RPMI7951 (cell line): ENCODE measurements around the gene NTM. TPM values are rescaled to one million over a fixed set of nuclear protein-coding genes. Genes with fewer than 3 reads are reported as not detected.

Source experiments
- DNase-seq: peaks from one replicate; pipeline ENCODE4 v3.0.0-alpha.2; 2012; ENCODE audit warnings: low read depth
- total RNA-seq: library from RNA; depleted of rRNA; stranded (reverse); fragments of >200 nt; shearing (Covaris generic); gene quantifications from 2 replicates; pipeline ENCODE4 v1.2.3, GENCODE V29; 2014

NTM gene
- total RNA-seq, 1 experiment from 2014 or later, result 47.8 TPM

DNA sequence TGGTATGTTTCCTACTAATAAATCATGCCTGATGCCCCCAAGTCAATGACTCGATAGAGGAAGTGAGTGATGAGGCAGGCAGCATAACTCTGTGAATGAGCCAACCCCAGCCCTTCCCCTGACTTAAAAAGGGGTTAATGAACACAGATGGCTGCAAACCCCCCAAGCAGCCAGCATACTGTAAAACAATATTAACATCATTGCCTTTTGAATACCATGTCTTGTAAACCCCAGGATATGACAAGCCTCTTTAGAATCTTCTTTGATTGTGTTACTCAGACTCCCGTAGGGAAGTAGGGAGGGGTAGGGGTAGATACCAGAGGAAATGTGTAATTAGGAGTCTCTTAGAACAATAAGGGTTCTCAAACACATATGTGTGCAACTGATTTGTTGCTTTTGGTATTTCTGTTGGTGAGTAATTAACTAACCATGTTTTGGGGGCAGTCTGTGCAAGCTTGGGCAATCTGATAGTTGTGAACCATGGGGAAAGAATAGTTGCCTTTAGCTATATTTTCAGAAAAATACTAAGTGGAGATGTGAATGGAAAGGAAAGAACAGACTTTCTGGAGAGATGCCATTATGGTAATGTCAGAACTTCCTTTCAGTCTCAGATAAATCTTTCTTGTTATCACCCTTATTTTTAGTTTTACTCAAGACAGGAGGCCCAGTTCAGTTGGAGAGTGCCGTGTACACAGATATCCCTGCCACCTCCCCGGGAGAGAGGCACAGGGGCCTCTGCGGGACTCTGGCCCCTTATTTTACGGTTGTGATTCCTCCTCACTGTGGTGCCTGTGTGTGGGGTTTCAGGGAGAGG is 701.8 kb downstream of the NTM start:
- DNase-seq, result peak; percentile 99

DNA sequence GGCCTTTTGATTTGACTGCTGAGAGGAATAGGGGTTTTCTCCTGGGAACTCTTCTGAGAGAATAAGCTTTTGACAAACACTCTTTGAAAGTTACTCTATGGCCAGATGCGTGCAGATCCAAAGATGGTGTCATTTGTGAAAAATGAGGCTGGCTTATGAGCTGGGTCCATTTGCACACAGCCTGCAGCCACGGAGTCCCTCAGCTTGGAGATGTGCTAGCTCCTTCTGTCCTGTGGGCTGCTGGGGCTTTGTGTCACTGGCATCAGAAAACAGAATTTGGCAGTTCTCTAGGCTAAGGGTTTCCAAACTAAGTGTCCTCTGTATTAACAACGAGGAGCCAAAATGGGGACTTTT is 702.4 kb downstream of the NTM start:
- DNase-seq, result no peak

DNA sequence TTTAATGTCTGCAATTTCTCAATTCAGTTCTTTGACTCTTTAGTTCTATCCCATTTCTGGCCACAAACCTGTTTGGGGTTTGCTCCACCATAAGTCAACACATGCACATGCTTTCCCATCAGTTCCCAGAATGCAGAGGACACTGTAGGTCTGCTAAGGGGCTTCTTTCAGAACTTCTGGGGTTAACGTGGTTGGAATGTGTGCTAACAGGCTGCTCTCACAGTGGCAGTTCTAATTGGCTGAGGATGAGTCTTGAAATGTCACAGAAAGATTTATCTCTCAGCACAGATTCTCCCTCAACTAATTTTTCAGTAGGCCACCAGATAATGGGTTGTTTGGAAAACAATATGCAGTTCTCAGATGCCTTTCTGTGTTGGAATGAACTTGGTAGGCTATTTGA is 703.4 kb downstream of the NTM start:
- peak; percentile 50 for DNase-seq

DNA sequence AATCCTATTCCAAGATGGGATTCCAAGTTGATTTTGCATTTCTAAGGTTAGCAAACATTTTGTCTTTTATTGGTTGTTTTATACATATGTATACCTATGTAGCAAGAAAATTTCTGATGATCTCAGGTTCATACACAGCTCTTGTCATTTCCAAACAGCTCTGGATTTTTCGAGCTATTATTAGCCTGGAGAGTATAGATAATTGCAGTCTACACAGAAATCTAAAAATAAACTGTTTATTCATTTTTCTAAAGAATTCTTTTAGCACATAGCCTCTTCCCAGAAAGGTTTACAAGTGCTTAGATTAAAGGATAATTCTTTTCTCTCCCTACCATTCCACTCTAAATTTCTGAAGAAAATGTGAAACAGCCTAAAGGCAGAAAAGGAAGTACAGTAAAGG is 705.0 kb downstream of the NTM start:
- DNase-seq, result no peak

DNA sequence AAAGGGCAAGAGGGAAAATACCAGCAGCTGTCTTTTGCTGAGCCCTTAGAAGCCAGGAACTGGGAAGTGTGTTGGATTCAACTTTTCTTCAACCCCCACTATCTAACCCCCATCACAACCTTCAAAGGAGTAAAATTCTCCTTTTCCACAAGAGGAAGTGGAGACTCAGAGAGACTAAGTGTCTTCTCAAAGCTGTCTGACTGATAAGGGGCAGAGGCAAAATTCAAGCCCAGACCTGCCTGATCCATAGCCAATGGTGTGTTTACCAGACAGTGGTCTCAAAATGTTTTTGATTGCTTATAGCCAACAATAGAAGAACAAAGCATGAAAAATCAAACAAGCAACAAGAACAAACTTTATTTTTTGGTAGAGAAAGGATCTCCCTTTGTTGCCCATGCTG is 707.0 kb downstream of the NTM start:
- DNase-seq, result no peak

DNA sequence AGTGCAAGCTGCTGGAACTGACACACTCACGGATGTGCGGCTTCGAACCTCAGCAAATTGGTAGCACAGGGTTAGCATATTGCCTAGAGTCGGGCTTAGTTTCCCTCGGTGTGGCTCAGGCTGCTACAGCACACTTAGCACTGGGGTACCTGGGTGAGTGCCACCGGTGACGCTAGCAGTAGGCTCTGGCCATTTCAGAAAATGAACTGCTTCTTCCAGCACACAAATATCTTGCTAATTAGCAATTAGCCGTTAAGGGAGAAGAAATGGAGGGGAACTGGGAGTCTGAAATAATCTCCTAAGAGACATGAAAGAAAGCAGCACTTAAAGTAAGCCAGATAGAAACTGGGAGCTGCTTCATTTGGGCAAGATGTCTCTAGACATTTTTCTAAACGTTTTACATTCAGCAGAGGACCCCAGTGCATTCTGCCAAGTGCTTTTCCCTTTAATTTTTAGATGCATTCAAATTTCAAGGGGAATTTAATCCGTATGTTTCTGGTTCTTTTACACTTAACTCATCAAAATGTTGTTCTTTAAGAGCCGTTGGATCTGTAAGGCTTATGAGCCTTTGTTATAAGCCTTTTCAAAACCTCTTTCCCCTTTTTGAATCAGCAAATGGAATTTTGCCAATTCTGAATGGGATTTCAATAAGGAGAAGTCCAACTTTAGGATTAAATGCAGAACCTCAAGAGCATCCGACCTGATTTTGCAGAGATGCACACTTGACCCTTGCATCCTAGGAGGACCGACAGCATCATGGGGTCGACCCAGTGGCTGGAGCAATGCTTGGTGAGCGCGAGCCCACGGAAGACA is 708.1 kb downstream of the NTM start:
- DNase-seq, result no peak

DNA sequence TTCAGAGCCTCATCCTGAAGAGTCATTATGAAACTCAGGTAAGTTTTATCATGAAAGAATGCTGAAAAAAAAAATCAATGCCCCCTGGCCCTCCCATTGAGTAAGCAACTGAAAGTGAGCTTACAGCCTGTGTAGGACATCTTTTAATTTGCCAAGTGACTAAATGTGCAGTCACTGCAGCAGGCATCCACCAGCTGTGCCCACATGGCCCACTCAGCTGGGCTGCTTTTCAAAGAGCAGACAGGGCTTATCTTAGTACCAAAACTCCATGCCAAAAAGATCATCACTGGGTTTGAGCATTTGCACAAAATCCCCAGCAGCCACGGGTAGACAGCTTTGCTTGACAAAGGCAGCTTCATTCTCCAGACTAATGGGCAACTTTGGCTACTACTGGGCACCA is 709.7 kb downstream of the NTM start:
- peak; percentile 83 for DNase-seq

DNA sequence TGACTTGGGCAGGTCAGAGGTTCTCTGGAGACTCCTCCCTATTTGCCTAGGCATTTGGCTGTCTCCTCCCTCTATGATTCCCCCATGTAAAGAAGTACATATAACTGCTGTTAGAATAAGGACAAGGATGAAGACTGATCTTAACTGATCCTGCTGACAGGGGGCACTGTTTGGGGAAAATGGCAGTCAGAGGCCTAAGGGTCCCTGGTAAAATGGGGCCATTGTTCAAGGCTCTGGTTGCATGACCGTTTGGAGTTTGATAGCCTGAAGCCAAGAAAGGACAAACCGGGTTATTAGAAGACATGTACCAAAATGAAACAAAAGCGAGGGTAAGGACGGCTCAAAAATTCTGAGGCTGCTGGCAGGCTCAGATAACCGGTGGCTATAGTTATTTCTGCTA is 712.2 kb downstream of the NTM start:
- DNase-seq, result peak; percentile 54

DNA sequence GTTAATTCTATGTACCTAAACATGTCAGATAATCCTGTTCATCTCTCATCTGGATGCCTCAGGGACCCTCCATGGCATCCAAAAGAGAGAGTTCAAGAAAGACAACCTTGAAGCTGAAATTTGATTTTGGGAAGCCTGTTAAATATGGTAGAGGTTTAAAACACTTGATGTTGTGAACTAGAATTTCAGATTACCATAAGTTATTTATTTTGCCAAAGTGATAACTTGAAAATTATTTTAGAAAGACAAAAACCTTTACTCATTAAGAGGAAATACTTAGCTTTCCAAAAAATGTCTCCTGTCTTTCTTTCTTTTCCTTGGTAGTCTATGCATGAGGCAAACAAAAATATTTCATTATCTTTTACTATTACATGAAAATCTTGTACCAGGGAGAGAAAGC is 714.0 kb downstream of the NTM start:
- no peak for DNase-seq

DNA sequence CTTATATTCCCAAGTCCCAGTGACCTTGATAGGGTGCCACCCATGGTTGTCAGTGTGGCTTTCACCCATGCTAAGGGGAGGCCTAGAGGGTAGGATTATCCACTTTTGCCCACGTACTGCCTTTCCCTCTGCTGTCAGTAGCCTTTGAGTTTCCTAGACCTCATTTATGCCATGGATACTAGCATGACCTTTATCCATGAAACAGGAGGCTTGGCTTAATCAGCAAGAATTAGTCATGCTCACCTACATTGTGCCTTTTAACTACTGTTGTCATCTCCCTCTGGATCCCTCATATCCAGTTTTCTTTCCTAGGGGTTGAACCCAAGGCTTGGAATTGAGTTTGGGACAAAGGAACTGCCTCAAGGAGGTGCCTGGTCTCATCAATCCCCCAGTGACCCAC is 716.7 kb downstream of the NTM start:
- DNase-seq, result no peak

DNA sequence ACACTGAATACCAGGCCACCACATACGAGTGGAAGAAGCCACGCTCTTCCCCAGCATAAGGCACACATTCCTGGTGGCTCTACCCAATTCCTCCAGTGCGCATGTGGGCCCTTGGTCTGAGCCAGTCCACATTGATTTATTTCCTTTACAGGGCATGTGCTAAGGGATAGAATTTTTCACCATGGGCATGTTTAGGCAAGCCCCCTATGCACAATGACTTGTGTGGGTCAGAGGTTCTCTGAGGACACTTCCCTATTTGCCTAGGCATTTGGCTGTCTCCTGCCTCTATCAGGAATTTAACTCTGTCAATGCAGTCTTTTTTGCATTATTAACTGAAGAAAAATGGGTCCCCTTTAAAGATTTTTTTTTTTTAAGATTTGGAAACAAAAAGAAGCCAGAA is 718.1 kb downstream of the NTM start:
- DNase-seq, result no peak

DNA sequence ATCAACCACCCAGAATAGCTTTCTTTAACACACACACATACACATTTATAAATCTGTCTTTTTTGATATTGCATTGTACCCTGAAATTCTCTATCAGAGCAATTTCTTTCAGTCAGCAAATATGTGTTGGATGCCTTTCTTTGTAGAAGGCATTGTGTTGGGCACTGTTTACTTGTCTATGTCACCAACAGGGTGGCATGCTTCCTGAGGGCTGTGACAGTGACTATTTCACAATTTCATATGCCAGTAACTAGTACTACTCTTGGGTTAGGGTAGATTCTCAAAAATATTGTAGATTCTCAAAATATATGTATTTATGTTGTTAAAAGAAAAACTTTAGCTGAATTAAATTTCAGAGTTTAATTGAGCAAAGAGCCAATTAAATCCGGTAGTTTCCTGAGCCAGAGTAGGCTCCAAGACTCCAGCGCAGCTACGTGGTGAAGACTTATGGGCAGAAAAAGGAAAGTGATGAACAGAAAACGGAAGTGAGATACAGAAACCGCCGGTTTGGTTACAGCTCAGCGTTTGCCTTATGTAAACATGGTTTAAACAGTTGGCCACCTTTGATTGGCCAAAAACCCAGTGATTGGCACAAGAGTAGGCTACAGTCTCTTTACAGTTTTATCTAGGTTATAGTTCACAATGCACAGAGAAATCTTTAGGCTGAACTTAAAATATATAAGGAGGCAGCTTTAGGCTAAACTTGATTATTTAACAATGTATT is 723.3 kb downstream of the NTM start:
- DNase-seq, result no peak

DNA sequence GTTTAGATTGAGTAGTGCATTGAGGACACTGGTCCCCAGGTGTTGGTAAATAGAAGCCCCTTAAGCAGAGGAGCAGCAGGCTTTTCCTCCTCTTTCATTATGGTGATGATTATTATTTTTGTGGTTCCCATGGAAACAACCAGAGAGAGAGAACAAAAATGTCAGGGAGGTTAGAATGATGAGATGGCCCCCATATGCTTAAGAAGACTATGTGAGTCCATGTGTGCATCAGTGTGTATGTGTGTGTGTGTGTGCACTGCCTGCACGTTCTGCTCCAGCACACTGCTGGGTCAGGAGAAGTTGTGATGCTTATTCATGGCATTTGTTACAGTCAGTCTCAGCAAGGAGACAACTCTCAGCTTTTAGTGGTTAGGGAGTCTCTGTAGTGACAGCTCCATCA is 724.2 kb downstream of the NTM start:
- DNase-seq, result peak; percentile 25

DNA sequence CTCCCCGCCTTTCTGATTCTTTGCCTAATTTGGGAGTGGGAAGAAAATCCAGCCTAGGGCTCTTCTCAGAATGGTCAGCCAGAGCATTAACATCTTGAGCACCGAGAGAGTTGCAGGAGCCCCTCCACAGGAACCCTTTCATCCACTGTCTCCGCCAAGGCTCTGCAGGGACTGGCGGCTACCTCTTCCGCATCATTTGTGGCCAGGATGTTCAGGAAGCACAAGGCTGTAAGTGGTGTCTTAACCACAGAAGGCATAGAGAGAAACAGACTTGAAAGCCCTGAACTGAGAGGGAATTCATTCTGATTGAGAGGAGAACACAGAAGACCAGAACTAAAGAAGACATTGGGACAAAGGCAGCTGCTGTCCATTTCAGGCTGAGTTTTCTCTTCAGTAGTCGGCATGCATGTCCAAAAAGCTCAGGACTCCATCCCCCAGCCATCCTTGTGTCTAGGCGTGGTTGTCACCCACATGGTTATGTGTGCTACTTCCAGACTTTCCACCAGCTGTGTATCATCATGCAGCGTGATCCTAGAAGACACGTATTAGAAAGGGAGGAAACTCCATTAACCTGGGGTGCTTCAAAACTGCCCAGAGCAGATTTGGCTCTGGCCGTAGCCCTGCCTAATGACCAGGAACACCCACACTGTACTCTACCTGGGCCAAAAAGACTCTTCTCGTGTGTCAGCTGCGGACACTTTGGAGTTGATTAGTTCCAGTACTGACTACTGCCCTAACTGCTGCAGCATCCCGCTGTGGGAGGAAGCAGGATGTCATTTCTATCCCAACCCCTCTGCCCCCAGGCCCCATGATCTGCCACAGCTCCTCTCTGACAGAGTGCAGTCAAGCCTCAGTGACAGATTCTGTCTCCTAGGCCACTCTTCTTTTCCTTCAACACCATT is 725.1 kb downstream of the NTM start:
- peak; percentile 69 for DNase-seq

DNA sequence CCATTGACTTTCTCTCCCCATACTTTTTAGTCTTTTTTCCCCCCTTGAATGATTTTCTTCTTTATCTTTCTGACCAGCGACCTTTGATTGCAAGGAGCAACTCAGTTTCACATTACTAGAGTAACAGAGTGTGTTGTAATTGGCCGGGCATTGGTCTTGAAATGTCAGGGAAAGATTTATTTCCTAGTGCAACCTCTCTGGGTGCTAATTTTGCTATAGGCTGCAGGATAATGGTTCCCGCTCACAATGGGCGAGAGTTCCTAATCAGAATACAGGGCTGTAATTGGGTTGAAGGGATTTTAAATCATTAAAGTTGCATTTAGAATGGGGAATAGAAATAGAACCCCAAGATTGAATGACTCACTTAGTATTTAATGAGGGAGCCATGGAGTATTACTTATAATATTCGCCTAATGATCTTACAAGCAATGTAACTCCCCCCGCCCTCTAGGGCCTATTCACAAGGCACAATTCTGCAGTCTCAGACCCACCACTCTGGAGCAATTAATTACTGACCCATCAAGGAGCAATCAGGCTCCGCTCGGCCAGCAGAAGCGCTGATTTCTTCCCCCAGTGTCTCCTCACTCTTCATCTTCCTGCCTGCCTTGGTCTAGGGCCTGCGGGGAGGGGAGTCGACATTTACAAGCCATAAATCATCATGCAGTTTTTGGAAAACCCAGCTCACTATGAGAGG is 725.9 kb downstream of the NTM start:
- no peak for DNase-seq

DNA sequence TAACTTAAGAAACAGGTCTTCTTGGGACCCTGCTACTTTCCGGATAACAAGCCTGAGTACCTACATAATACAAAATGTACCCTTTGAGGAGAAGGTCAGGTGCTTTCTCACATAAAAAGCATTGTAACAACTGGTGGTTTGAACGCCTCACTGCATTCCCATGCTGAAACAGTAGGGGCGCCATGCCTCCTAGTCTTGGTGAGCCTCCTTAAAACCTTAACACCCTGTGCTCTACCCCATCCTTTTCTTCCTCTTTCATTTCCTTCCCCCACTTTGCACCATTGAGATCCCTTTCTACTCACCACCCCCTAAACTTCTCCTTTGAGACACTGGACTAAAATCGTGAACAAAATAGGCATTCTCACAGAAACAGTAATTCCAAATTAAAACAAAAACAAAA is 729.3 kb downstream of the NTM start:
- no peak for DNase-seq

DNA sequence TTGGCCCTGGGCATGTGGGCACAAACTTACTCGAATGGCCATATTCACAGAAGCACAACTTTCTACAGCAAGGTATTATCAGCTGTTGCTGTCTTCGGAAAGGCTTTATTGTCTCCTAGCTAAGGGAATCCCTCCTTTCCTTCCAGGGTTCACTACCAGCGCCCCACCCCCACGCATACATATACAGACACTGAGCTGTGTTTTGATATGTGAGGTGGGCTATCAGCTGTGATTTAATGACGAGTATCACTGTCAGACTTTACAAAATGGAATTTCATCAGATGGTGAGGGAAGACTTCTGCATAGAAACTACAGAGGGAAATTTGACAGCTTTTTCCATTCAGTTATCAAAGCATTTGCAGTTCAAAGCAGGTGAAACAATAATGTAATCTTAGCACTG is 730.2 kb downstream of the NTM start:
- no peak for DNase-seq

DNA sequence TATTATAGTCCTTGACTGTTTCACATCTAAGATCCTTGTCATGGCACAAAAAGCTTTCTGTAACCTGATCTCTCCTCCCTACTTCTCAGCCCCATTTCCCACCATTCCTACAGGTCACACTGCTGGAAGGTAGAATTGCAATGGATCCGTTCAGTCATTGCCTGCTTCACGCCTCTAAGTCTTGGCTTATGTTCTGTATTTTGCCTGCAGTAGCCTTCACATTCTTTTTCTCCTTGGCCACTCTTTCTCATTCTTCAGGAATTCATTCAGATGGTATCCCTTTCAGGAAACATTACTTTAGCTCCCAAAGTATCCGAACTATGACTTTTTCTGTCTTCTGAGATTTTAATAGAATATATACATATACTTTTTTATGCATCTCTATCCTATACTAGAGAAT is 731.5 kb downstream of the NTM start:
- no peak for DNase-seq

DNA sequence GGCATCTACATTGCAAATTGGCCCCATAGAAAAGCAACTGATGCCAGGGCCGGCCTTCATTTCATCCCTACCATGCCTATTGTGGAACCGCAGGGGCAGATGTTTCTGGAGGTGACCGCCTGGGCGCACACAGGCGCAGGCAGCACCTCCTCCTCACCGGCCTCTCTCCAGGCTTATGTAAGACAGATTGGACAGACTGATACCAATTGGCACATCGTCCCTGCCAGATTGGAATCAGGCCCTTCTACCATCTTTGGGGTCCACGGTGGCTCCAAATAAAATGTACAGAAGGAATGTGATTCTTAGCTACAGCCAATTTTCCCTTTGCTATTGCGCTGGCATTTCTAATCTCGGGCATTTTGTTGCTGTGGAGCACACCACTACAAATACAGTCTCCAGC is 732.6 kb downstream of the NTM start:
- DNase-seq, result no peak

DNA sequence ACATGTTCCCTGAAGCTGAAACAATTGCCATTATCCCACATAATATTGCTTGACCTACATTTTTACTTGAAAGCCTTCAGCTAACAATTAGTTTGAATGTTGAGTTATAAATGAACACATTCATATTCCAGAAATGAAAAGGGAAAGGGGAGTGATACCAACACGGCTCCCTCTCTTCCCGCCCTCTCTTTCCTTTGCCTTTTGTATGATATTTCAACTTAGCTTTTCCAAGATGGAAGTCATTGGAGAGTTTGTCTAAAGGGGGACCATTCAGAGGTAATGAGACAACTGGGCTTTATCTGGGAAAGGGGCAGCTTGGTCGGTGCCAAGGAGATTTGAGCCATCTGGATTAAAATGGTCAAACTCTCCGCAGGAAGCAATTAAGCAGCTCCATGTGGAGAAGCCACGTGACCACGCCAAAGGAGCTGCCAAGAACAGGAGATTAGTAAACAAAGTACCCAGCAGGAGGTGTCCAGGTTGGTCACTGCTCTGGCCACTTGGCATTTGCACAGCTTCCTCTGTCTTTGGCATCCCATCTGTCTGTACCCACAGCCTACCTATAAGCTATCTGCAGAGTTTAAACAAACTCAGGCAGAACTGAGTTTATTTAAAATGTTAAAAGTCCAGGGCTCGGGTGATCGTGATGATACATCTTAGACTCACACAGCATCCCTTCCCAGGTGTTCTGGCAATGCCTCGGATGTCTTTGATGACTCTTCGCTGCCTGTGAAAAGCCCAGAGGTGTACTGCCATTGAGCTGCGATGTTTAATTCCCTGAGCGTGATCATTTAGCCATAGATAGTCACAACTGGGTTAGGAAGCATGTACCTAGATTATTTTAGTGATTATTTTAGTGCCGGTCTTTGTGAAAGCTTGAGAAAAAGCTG is 735.9 kb downstream of the NTM start:
- DNase-seq, result peak; percentile 84
